Endothelial cell of umbilical vein (primary cell): Measurements from ENCODE around the gene LRRC7. TPM values are rescaled to one million over a fixed set of nuclear protein-coding genes. Genes with fewer than 3 reads are reported as not detected.

Experiments
- BruUV-seq: library from RNA; stranded (reverse); fragments of 400-500 nt; replicated peaks from 2 replicates; lab custom pipeline; 2021; lab: Mats Ljungman, UMichigan
- CTCF ChIA-PET: fragments of 300-600, 350-600 bp; sonication (Branson Sonifier 250); formaldehyde crosslinking; loops from one replicate; lab custom pipeline; 2021; ENCODE audit warnings: antibody characterized with exemption, inconsistent platforms; lab: Charles Lee
- POLR2A ChIA-PET: fragments of 300-600, 350-600 bp; sonication (Branson Sonifier 250); formaldehyde crosslinking; loops from one replicate; lab custom pipeline; 2021; ENCODE audit warnings: antibody characterized with exemption, inconsistent platforms; lab: Charles Lee
- DNase-seq: peaks from one replicate; pipeline ENCODE4 v3.0.0-alpha.2; 2011; ENCODE audit warnings: low read depth, low spot score
- FAIRE-seq: peaks from 2 replicates; lab custom pipeline; 2011; peaks lifted over from hg19 to GRCh38; lab: Jason Lieb, UNC
- H2AFZ ChIP-seq: 2 replicates; pipeline ENCODE4 v1.6.0; 2012; ENCODE audit warnings: low read depth, low read length, control low read depth, inconsistent platforms
- H3K27ac ChIP-seq: 2 replicates; pipeline ENCODE4 v1.5.1; 2011; ENCODE audit warnings: low read depth, mild to moderate bottlenecking, control low read depth, low read length, moderate library complexity; ENCODE audit not compliant: insufficient read depth
- H3K27me3 ChIP-seq, 2 experiments: 2 replicates each; pipeline versions ENCODE4 v1.6.0 to v1.6.1; 2011; ENCODE audit warnings: low read length in 2 of 2, mixed read lengths in 1 of 2; ENCODE audit not compliant: control insufficient read depth in 2 of 2, insufficient read depth in 2 of 2
- H3K36me3 ChIP-seq, 2 experiments: 2 replicates in 1 of 2; 3 replicates in 1 of 2; pipeline ENCODE4 v1.5.1; 2011; ENCODE audit warnings: low read length in 2 of 2, mild to moderate bottlenecking in 1 of 2, moderate library complexity in 1 of 2; ENCODE audit not compliant: control insufficient read depth in 2 of 2, insufficient read depth in 2 of 2; ENCODE audit errors: extremely low read depth in 1 of 2
- H3K4me1 ChIP-seq: 3 replicates; pipeline ENCODE4 v1.5.1; 2011; ENCODE audit warnings: mild to moderate bottlenecking, low read length; ENCODE audit not compliant: control insufficient read depth, insufficient read depth; ENCODE audit errors: extremely low read depth
- H3K4me2 ChIP-seq: 2 replicates; pipeline ENCODE4 v1.6.1; 2011; ENCODE audit warnings: low read length, control low read depth, mixed read lengths; ENCODE audit not compliant: insufficient read depth
- H3K4me3 ChIP-seq, 3 experiments: fragments of 200-600 bp in 1 of 3; sonication (generic), shearing (Covaris generic) in 1 of 3; replicated peaks in 1 of 3; 2 replicates each; pipeline ENCODE4 v1.5.1; 2011 to 2016; ENCODE audit warnings: control low read depth in 3 of 3, low read length in 3 of 3, mild to moderate bottlenecking in 2 of 3, inconsistent platforms in 1 of 3, low read depth in 1 of 3, moderate library complexity in 1 of 3; ENCODE audit not compliant: insufficient read depth in 1 of 3
- H3K79me2 ChIP-seq: 2 replicates; pipeline ENCODE4 v1.6.0; 2012; ENCODE audit warnings: low read length, inconsistent platforms; ENCODE audit not compliant: control insufficient read depth, insufficient read depth
- H3K9ac ChIP-seq: replicated peaks from 2 replicates; pipeline ENCODE3; 2011; ENCODE audit warnings: low read length, control low read depth; ENCODE audit not compliant: insufficient read depth; ENCODE audit errors: extremely low read depth
- H3K9me1 ChIP-seq: replicated peaks from 3 replicates; pipeline ENCODE4 v1.6.0; 2011; ENCODE audit warnings: mild to moderate bottlenecking, low read length; ENCODE audit not compliant: control insufficient read depth, insufficient read depth; ENCODE audit errors: extremely low read depth
- H3K9me3 ChIP-seq: replicated peaks from 2 replicates; pipeline ENCODE4 v1.5.1; 2012; ENCODE audit warnings: low read length, inconsistent platforms; ENCODE audit not compliant: control insufficient read depth, insufficient read depth
- H4K20me1 ChIP-seq: replicated peaks from 2 replicates; pipeline ENCODE3; 2011; ENCODE audit warnings: mild to moderate bottlenecking, low read length; ENCODE audit not compliant: control insufficient read depth, insufficient read depth; ENCODE audit errors: extremely low read depth
- EZH2 ChIP-seq: IDR thresholded peaks from 2 replicates; pipeline ENCODE4 v1.6.1; 2012; ENCODE audit warnings: borderline replicate concordance, low read depth, mild to moderate bottlenecking, moderate library complexity, low read length, inconsistent platforms; ENCODE audit not compliant: severe bottlenecking
- FOS ChIP-seq: IDR thresholded peaks from 2 replicates; pipeline ENCODE4 v1.6.1; 2011; ENCODE audit warnings: mild to moderate bottlenecking, low read length, moderate library complexity, borderline replicate concordance; ENCODE audit not compliant: insufficient read depth
- GATA2 ChIP-seq: IDR thresholded peaks from 2 replicates; pipeline ENCODE4 v1.7.0; 2011; ENCODE audit warnings: low read depth, mild to moderate bottlenecking, moderate library complexity, mixed read lengths, low read length; ENCODE audit not compliant: insufficient read length, insufficient read depth
- JUN ChIP-seq: IDR thresholded peaks from 2 replicates; pipeline ENCODE4 v1.6.1; 2011; ENCODE audit warnings: borderline replicate concordance, low read depth; ENCODE audit not compliant: insufficient read length, insufficient read depth
- MYC ChIP-seq: IDR thresholded peaks from one replicate; pipeline ENCODE4 v1.6.1; 2011; ENCODE audit warnings: mild to moderate bottlenecking, low read depth, low read length
- POLR2A ChIP-seq: IDR thresholded peaks from 2 replicates; pipeline ENCODE4 v1.6.1; 2012; ENCODE audit warnings: low read depth, mild to moderate bottlenecking, control low read depth, low read length
- POLR2AphosphoS5 ChIP-seq: IDR thresholded peaks from 2 replicates; pipeline ENCODE4 v1.6.1; 2012; ENCODE audit warnings: low read depth, mild to moderate bottlenecking, control low read depth, low read length, moderate library complexity; ENCODE audit not compliant: insufficient read depth
- dilution Hi-C: fragments of 300-500 bp; cut with MboI; formaldehyde crosslinking; loops from one replicate; pipeline ENCODE4 v1.15.0; 2019; ENCODE audit warnings: low sequenced_read_pairs; ENCODE audit not compliant: extremely low pct_ligation_motif_present
- intact Hi-C: fragments of 100-400 bp; cut with micrococcal nuclease; formaldehyde crosslinking; loops from one replicate; pipeline ENCODE4 v1.10.0; 2022
- polyA plus RNA-seq, 4 experiments: library from polyadenylated mRNA; depleted of rRNA in 3 of 4; stranded (reverse) in 3 of 4; unstranded in 1 of 4; fragments of >200 nt; gene quantifications; 2 replicates each; pipeline versions ENCODE4 v1.2.1 to v1.2.3, GENCODE V29; 2011 to 2012; ENCODE audit warnings: missing spikeins in 1 of 4
- total RNA-seq: library from RNA; stranded (reverse); gene quantifications from 2 replicates; pipeline ENCODE4 v1.2.3, GENCODE V29; 2021
- TF ChIP-seq, protein P1 (sequence below), 2 donors: IDR thresholded peaks; 1 replicate in 1 of 2; 2 replicates in 1 of 2; pipeline ENCODE4 v1.5.1; 2011; ENCODE audit warnings: low read length in 2 of 2, mild to moderate bottlenecking in 2 of 2, moderate library complexity in 2 of 2, control low read depth in 1 of 2, inconsistent platforms in 1 of 2, low read depth in 1 of 2; ENCODE audit not compliant: insufficient read depth in 1 of 2; ENCODE audit errors: extremely low read depth in 1 of 2

Gene LRRC7
- total and polyA plus RNA-seq, 2 donors (not counting 3 experiments of a cell fraction or from before 2014, with no cell fraction given): 0.11 to 0.58 TPM

DNA sequence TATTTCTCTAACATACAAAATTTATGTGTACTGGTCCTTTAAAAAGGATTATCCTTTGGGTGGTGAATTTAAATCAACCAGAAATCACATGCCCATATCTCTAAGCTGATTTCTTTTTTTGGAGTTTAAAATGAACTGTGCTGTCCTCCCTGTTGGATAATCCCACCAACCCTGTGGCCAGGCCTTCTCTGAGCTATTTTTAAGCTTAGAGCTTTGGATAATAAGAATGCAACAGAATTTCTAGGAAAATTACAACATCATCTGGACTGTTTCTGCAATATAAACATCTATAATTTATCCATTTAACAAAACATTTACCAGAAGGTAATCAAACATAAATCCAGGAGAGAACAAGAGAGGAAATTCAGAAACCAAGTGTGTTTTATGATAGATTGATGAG, 549.3 kb downstream of the LRRC7 start:
- ChIA-PET POLR2A (no interaction called here), CTCF (interaction anchor here (1.2 kb wide), 1 partner anchor 83 kb away, joined by 3 read pairs; no protein-coding TSS in a partner anchor)
- no peaks in the 10 kb centered on the region for H3K4me1 ChIP-seq
- H3K79me2 ChIP-seq: no peaks in the 10 kb centered on the region
- H3K9me3 ChIP-seq: no peaks in the 10 kb centered on the region
- no peaks in the 10 kb centered on the region for H4K20me1 ChIP-seq
- no peak overlapping the region for H2AFZ ChIP-seq
- H3K27ac ChIP-seq: no peak overlapping the region
- no peak overlapping the region for H3K4me3 ChIP-seq
- H3K4me2 ChIP-seq: no peak overlapping the region
- intact Hi-C loops (no loop called here), dilution Hi-C loops (no loop called here)
- H3K9ac ChIP-seq: no peak overlapping the region
- TF ChIP-seq EZH2: no peak
- no TSS peak for BruUV-seq
- DNase-seq (no peak), FAIRE-seq (no peak)
- H3K27me3 ChIP-seq: no peaks in the 10 kb centered on the region
- H3K9me1 ChIP-seq: no peaks in the 10 kb centered on the region
- H3K36me3 ChIP-seq: no peaks in the 10 kb centered on the region

DNA sequence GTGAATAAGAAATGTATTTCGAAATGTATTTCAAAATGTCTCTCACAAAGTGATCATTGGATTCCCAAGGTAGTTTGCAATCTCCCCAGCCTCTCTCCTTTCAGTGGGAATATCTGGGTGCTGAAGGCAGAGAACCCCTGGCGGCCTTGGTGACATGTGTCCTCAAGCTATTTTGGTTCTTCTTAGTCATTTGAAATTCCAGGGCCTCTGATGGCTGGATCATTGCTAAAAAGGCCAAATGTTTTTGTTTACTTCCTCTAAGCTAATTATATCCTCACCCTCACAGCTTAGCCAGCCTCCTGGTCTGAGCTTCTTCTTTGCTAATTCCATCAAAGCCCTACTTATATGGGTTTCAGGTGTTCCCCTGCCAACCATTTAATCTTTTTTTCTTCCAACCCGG, 566.4 kb downstream of the LRRC7 start:
- H3K9ac ChIP-seq: no peak overlapping the region
- H3K4me1 ChIP-seq: no peaks in the 10 kb centered on the region
- ChIA-PET POLR2A (no interaction called here), CTCF (interaction anchor here (0.7 to 2.7 kb wide), 9 partner anchors 8 to 378 kb away, joined by 3 to 18 read pairs (median 3); no protein-coding TSS in a partner anchor)
- BruUV-seq: no TSS peak
- no peak overlapping the region for H3K4me2 ChIP-seq
- DNase-seq (no peak), FAIRE-seq (no peak)
- no peaks in the 10 kb centered on the region for H3K9me3 ChIP-seq
- no peaks in the 10 kb centered on the region for H3K36me3 ChIP-seq
- dilution Hi-C loops: no loop called here
- no peak overlapping the region for H2AFZ ChIP-seq
- intact Hi-C loops: loop anchor here (5.0 kb wide), 1 partner anchor 278 kb away; the partner anchor contains the start of gene CTH
- no peaks in the 10 kb centered on the region for H4K20me1 ChIP-seq
- no peak overlapping the region for H3K4me3 ChIP-seq
- TF ChIP-seq, protein P1, sequence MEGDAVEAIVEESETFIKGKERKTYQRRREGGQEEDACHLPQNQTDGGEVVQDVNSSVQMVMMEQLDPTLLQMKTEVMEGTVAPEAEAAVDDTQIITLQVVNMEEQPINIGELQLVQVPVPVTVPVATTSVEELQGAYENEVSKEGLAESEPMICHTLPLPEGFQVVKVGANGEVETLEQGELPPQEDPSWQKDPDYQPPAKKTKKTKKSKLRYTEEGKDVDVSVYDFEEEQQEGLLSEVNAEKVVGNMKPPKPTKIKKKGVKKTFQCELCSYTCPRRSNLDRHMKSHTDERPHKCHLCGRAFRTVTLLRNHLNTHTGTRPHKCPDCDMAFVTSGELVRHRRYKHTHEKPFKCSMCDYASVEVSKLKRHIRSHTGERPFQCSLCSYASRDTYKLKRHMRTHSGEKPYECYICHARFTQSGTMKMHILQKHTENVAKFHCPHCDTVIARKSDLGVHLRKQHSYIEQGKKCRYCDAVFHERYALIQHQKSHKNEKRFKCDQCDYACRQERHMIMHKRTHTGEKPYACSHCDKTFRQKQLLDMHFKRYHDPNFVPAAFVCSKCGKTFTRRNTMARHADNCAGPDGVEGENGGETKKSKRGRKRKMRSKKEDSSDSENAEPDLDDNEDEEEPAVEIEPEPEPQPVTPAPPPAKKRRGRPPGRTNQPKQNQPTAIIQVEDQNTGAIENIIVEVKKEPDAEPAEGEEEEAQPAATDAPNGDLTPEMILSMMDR (IDR thresholded peaks at IDR 0.05; ENCODE audit: extremely low read depth in 1 of 2, insufficient read depth in 1 of 2, low read depth in 1 of 2, low read length in 2 of 2): no peak
- TF ChIP-seq JUN (no peak), FOS (no peak), GATA2 (no peak), POLR2A (no peak), POLR2AphosphoS5 (no peak), MYC (no peak), EZH2 (no peak)
- H3K79me2 ChIP-seq: no peaks in the 10 kb centered on the region
- H3K27me3 ChIP-seq: no peaks in the 10 kb centered on the region
- no peak overlapping the region for H3K27ac ChIP-seq
- H3K9me1 ChIP-seq: no peaks in the 10 kb centered on the region
